Progenitor cell of endocrine pancreas (in vitro differentiated cells): ENCODE data around the gene NBEA. TPM values are rescaled to one million over a fixed set of nuclear protein-coding genes. Genes with fewer than 3 reads are reported as not detected.
"Not testable (repeated sequence)": the region's sequence is repeated elsewhere in the genome, so short reads cannot be mapped to it uniquely, and the experiment has no call there.

Experiments
- DNase-seq: peaks from one replicate; pipeline ENCODE4 v3.0.0; 2021; ENCODE audit warnings: low spot score; ENCODE audit not compliant: unreplicated experiment
- H3K27ac Mint-ChIP-seq: 2 replicates; pipeline ENCODE4 v1.8.0; 2021; ENCODE audit warnings: mild to moderate bottlenecking, moderate library complexity, mixed read lengths
- H3K27me3 Mint-ChIP-seq: 2 replicates; pipeline ENCODE4 v1.8.0; 2021; ENCODE audit warnings: mixed read lengths
- H3K36me3 Mint-ChIP-seq: 2 replicates; pipeline ENCODE4 v1.8.0; 2022; ENCODE audit warnings: mixed read lengths; ENCODE audit not compliant: insufficient read depth
- H3K4me1 Mint-ChIP-seq: 2 replicates; pipeline ENCODE4 v1.8.0; 2021; ENCODE audit warnings: low read depth, mixed read lengths
- H3K4me3 Mint-ChIP-seq: 2 replicates; pipeline ENCODE4 v1.8.0; 2021; ENCODE audit warnings: low read depth, mild to moderate bottlenecking, moderate library complexity, mixed read lengths
- H3K9me3 Mint-ChIP-seq: 2 replicates; pipeline ENCODE4 v1.8.0; 2021; ENCODE audit warnings: low read depth, mixed read lengths
- CTCF ChIP-seq: fragments of 200-600 bp; sonication (generic); IDR thresholded peaks from one replicate; pipeline ENCODE4 v1.5.0; 2021; ENCODE audit warnings: antibody characterized with exemption, mild to moderate bottlenecking; ENCODE audit not compliant: unreplicated experiment
- total RNA-seq: library from RNA; stranded (reverse); gene quantifications from 2 replicates; pipeline ENCODE4 v1.2.1, GENCODE V29; 2021

Gene NBEA
- total RNA-seq, 1 donor from 2014 or later: 21.7 TPM

- Mint-ChIP-seq H3K27me3 (no peaks in the 10 kb centered on the region), H3K4me3 (no peak overlapping the region), H3K9me3 (peaks cover 41% of the 10 kb centered on the region), H3K4me1 (no peaks in the 10 kb centered on the region), H3K36me3 (peaks cover 25% of the 10 kb centered on the region), H3K27ac (no peak overlapping the region)
- DNase-seq: no peak
- no peak for TF ChIP-seq CTCF
Measured at GRCh38 chr13:34990399-34991214, 48.5 kb downstream of the NBEA start.

GRCh38 chr13:34993470-34993869, 51.4 kb downstream of the NBEA start:
- TF ChIP-seq CTCF: no peak
- Mint-ChIP-seq H3K27me3 (no peaks in the 10 kb centered on the region), H3K36me3 (peaks cover 21% of the 10 kb centered on the region), H3K9me3 (peaks cover 32% of the 10 kb centered on the region), H3K4me1 (no peaks in the 10 kb centered on the region), H3K4me3 (no peak overlapping the region), H3K27ac (no peak overlapping the region)
- no peak for DNase-seq

- H3K27me3 Mint-ChIP-seq, H3K4me3 Mint-ChIP-seq, H3K27ac Mint-ChIP-seq: not testable (repeated sequence)
Measured at GRCh38 chr13:35003734-35004133, 61.7 kb downstream of the NBEA start.

GRCh38 chr13:35005051-35005450, 63.0 kb downstream of the NBEA start:
- no peaks in the 10 kb centered on the region for H3K36me3 Mint-ChIP-seq
- no peak overlapping the region for H3K4me3 Mint-ChIP-seq
- no peak for DNase-seq
- no peak overlapping the region for H3K27ac Mint-ChIP-seq
- H3K4me1 Mint-ChIP-seq: no peaks in the 10 kb centered on the region
- TF ChIP-seq CTCF: no peak
- H3K9me3 Mint-ChIP-seq: peaks cover 11% of the 10 kb centered on the region
- no peaks in the 10 kb centered on the region for H3K27me3 Mint-ChIP-seq

More at GRCh38 chr13:35003734-35004133, 61.7 kb downstream of the NBEA start:
- DNase-seq, H3K9me3 Mint-ChIP-seq, H3K36me3 Mint-ChIP-seq, H3K4me1 Mint-ChIP-seq: not testable (repeated sequence)

- Mint-ChIP-seq H3K27me3 (no peaks in the 10 kb centered on the region), H3K27ac (no peak overlapping the region), H3K36me3 (no peaks in the 10 kb centered on the region), H3K4me3 (no peak overlapping the region), H3K4me1 (peaks cover 1% of the 10 kb centered on the region), H3K9me3 (peaks cover 6% of the 10 kb centered on the region)
- no peak for DNase-seq
- no peak for TF ChIP-seq CTCF
Measured at GRCh38 chr13:35014606-35015213, 72.6 kb downstream of the NBEA start.
